HEK293 (cell line): Measurements from ENCODE around the gene TRIM44.

Experiments
- EGR2 ChIP-seq: fragments of 450-650 bp; formaldehyde crosslinking; IDR thresholded peaks from 2 replicates; pipeline ENCODE4 v1.5.1; 2016; ENCODE audit warnings: low read depth, missing biosample characterization, missing genetic modification characterization
- GLIS2 ChIP-seq: fragments of 450-650 bp; formaldehyde crosslinking; IDR thresholded peaks from 2 replicates; pipeline ENCODE4 v1.5.1; 2016; ENCODE audit warnings: missing biosample characterization, missing genetic modification characterization
- KLF1 ChIP-seq: fragments of 450-650 bp; formaldehyde crosslinking; IDR thresholded peaks from 2 replicates; pipeline ENCODE4 v1.5.1; 2016; ENCODE audit warnings: missing biosample characterization, missing genetic modification characterization
- KLF8 ChIP-seq: fragments of 450-650 bp; formaldehyde crosslinking; IDR thresholded peaks from 2 replicates; pipeline ENCODE4 v1.5.1; 2016; ENCODE audit warnings: missing biosample characterization, missing genetic modification characterization
- OVOL3 ChIP-seq: fragments of 450-650 bp; formaldehyde crosslinking; IDR thresholded peaks from 2 replicates; pipeline ENCODE4 v1.5.1; 2016; ENCODE audit warnings: missing biosample characterization, missing genetic modification characterization
- SP2 ChIP-seq: fragments of 450-650 bp; formaldehyde crosslinking; IDR thresholded peaks from 2 replicates; pipeline ENCODE4 v1.5.1; 2016; ENCODE audit warnings: missing biosample characterization, missing genetic modification characterization
- SP7 ChIP-seq: fragments of 450-650 bp; formaldehyde crosslinking; IDR thresholded peaks from 2 replicates; pipeline ENCODE4 v1.5.1; 2016; ENCODE audit warnings: missing biosample characterization, missing genetic modification characterization
- ZNF114 ChIP-seq: fragments of 450-650 bp; formaldehyde crosslinking; IDR thresholded peaks from 2 replicates; pipeline ENCODE4 v1.5.0; 2017; ENCODE audit warnings: missing biosample characterization, missing genetic modification characterization
- ZNF132 ChIP-seq: fragments of 450-650 bp; formaldehyde crosslinking; IDR thresholded peaks from 2 replicates; pipeline ENCODE4 v1.5.1; 2017; ENCODE audit warnings: missing biosample characterization, missing genetic modification characterization, borderline replicate concordance
- ZNF174 ChIP-seq: fragments of 450-650 bp; formaldehyde crosslinking; IDR thresholded peaks from 2 replicates; pipeline ENCODE4 v1.5.0; 2017; ENCODE audit warnings: missing biosample characterization, mild to moderate bottlenecking, missing genetic modification characterization
- ZNF202 ChIP-seq: fragments of 450-650 bp; formaldehyde crosslinking; IDR thresholded peaks from 2 replicates; pipeline ENCODE4 v1.5.1; 2016; ENCODE audit warnings: missing biosample characterization, missing genetic modification characterization, borderline replicate concordance
- ZNF24 ChIP-seq: fragments of 450-650 bp; formaldehyde crosslinking; IDR thresholded peaks from 2 replicates; pipeline ENCODE4 v1.5.1; 2016; ENCODE audit warnings: missing biosample characterization, missing genetic modification characterization
- ZNF416 ChIP-seq: fragments of 450-650 bp; formaldehyde crosslinking; IDR thresholded peaks from 2 replicates; pipeline ENCODE4 v1.5.1; 2016; ENCODE audit warnings: missing biosample characterization, missing genetic modification characterization
- ZNF510 ChIP-seq: fragments of 450-650 bp; formaldehyde crosslinking; IDR thresholded peaks from 2 replicates; pipeline ENCODE4 v1.5.1; 2018; ENCODE audit warnings: mild to moderate bottlenecking, missing genetic modification characterization, missing biosample characterization; ENCODE audit not compliant: insufficient replicate concordance
- ZNF529 ChIP-seq: fragments of 450-650 bp; formaldehyde crosslinking; IDR thresholded peaks from 2 replicates; pipeline ENCODE4 v1.5.1; 2017; ENCODE audit warnings: missing genetic modification characterization, missing biosample characterization; ENCODE audit not compliant: insufficient replicate concordance
- ZNF585B ChIP-seq: fragments of 450-650 bp; formaldehyde crosslinking; IDR thresholded peaks from 2 replicates; pipeline ENCODE4 v1.5.1; 2016; ENCODE audit warnings: missing biosample characterization, missing genetic modification characterization
- ZNF623 ChIP-seq: fragments of 450-650 bp; formaldehyde crosslinking; IDR thresholded peaks from 2 replicates; pipeline ENCODE4 v1.5.1; 2016; ENCODE audit warnings: missing biosample characterization, missing genetic modification characterization
- ZNF626 ChIP-seq: fragments of 450-650 bp; sonication (Bioruptor Pico); formaldehyde crosslinking; IDR thresholded peaks from 2 replicates; pipeline ENCODE4 v1.5.1; 2018; ENCODE audit warnings: missing biosample characterization, missing genetic modification characterization, inconsistent platforms
- ZNF629 ChIP-seq: fragments of 450-650 bp; formaldehyde crosslinking; IDR thresholded peaks from 2 replicates; pipeline ENCODE4 v1.5.1; 2017; ENCODE audit warnings: missing biosample characterization, missing genetic modification characterization
- ZNF791 ChIP-seq: fragments of 450-650 bp; formaldehyde crosslinking; IDR thresholded peaks from 2 replicates; pipeline ENCODE4 v1.5.1; 2016; ENCODE audit warnings: missing biosample characterization, missing genetic modification characterization
- ZNF792 ChIP-seq: fragments of 450-650 bp; formaldehyde crosslinking; IDR thresholded peaks from 2 replicates; pipeline ENCODE4 v1.5.1; 2016; ENCODE audit warnings: missing biosample characterization, missing genetic modification characterization
- ZNF843 ChIP-seq: fragments of 450-650 bp; formaldehyde crosslinking; IDR thresholded peaks from 2 replicates; pipeline ENCODE4 v1.5.1; 2016; ENCODE audit warnings: missing biosample characterization, missing genetic modification characterization
- ZSCAN16 ChIP-seq: fragments of 450-650 bp; formaldehyde crosslinking; IDR thresholded peaks from 2 replicates; pipeline ENCODE4 v1.5.1; 2016; ENCODE audit warnings: missing biosample characterization, missing genetic modification characterization
- TF ChIP-seq, protein P1 (sequence below): fragments of 450-650 bp; formaldehyde crosslinking; IDR thresholded peaks from 2 replicates; pipeline ENCODE4 v1.5.1; 2016; ENCODE audit warnings: missing biosample characterization, missing genetic modification characterization
- TF ChIP-seq, protein P2 (sequence below): fragments of 450-650 bp; formaldehyde crosslinking; IDR thresholded peaks from 2 replicates; pipeline ENCODE4 v1.5.1; 2017; ENCODE audit warnings: missing biosample characterization, missing genetic modification characterization
- TF ChIP-seq, protein P3 (sequence below): fragments of 450-650 bp; formaldehyde crosslinking; IDR thresholded peaks from 2 replicates; pipeline ENCODE4 v1.5.1; 2016; ENCODE audit warnings: missing biosample characterization, missing genetic modification characterization, low read depth
- TF ChIP-seq, protein P4 (sequence below): fragments of 450-650 bp; formaldehyde crosslinking; IDR thresholded peaks from 2 replicates; pipeline ENCODE4 v1.5.1; 2016; ENCODE audit warnings: missing biosample characterization, missing genetic modification characterization
- TF ChIP-seq, protein P5 (sequence below): fragments of 450-650 bp; formaldehyde crosslinking; IDR thresholded peaks from 2 replicates; pipeline ENCODE4 v1.5.1; 2017; ENCODE audit warnings: missing biosample characterization, missing genetic modification characterization

TRIM44 gene

DNA sequence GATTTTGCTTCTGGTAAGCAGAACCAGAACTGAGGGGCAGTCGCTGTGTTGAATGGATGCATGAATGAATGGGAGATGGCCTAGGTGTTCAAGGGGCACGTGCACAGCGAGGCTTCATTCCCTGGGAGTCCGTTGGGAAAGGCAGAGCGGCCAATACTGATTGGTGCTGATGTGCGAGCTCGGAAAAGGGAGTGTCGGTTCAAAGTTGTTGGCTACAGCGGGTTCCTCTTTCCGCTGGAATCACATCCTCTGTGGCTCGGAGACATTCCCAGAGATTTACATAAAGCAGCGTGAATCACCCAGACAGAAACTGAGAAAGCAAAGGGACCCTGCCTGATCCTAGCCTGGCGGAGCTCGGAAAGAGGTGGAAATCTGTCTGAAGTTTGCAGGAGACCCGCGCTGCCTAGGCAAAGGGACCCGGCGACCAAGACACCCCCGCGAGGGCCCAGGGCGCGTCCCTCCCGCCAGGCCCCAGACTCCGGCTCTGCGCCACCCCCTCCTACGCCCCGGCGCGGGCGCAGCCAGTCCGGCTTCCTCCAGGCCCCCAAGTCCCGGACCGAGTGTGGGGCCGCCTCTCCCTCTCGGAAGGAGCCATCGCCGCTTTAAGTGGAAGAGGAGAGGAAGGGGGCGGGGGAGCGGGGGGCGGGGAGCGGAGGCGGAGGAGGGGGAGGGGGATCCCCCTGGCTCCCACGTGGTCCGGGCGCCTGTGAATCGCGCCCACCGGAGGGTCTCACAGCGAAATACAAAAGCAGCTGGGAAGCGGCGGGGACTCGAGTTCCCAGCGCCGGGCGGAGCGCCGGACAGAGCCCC lies 44.7 kb upstream of the TRIM44 start, which contains the start of gene FJX1 (continued):
- TF ChIP-seq ZNF132 (no peak), ZNF529 (no peak), ZNF626 (tag by site-specific recombination) (no peak), ZNF416 (no peak), ZNF24 (tag by site-specific recombination) (no peak), ZNF510 (no peak), KLF1 (tag by site-specific recombination) (no peak), ZNF791 (tag by site-specific recombination) (no peak), ZNF843 (tag by site-specific recombination) (no peak), ZNF623 (tag by site-specific recombination) (no peak), SP7 (peak; percentile 56; the same call in 1 of the 2 replicates), OVOL3 (no peak), ZSCAN16 (tag by site-specific recombination) (no peak), SP2 (peak; percentile 61), ZNF202 (tag by site-specific recombination) (no peak), ZNF792 (no peak), ZNF114 (no peak), ZNF629 (tag by site-specific recombination) (peak; percentile 33), GLIS2 (tag by site-specific recombination) (peak; percentile 78), ZNF585B (tag by site-specific recombination) (no peak), ZNF174 (tag by site-specific recombination) (no peak), EGR2 (tag by site-specific recombination) (peak; percentile 38; the same call in 1 of the 2 replicates), KLF8 (tag by site-specific recombination) (no peak; the same call in 1 of the 2 replicates)
- TF ChIP-seq, protein P1, sequence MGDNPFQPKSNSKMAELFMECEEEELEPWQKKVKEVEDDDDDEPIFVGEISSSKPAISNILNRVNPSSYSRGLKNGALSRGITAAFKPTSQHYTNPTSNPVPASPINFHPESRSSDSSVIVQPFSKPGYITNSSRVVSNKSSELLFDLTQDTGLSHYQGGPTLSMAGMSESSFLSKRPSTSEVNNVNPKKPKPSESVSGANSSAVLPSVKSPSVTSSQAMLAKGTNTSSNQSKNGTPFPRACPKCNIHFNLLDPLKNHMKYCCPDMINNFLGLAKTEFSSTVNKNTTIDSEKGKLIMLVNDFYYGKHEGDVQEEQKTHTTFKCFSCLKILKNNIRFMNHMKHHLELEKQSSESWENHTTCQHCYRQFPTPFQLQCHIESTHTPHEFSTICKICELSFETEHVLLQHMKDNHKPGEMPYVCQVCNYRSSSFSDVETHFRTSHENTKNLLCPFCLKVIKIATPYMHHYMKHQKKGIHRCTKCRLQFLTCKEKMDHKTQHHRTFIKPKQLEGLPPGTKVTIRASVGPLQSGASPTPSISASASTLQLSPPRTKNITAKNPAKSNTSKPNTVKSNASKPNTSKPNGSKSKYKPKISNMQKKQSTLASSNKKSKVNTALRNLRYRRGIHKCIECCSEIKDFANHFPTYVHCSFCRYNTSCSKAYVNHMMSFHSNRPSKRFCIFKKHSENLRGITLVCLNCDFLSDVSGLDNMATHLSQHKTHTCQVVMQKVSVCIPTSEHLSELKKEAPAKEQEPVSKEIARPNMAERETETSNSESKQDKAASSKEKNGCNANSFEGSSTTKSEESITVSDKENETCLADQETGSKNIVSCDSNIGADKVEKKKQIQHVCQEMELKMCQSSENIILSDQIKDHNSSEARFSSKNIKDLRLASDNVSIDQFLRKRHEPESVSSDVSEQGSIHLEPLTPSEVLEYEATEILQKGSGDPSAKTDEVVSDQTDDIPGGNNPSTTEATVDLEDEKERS (tag by site-specific recombination) = no peak
- TF ChIP-seq, protein P2, sequence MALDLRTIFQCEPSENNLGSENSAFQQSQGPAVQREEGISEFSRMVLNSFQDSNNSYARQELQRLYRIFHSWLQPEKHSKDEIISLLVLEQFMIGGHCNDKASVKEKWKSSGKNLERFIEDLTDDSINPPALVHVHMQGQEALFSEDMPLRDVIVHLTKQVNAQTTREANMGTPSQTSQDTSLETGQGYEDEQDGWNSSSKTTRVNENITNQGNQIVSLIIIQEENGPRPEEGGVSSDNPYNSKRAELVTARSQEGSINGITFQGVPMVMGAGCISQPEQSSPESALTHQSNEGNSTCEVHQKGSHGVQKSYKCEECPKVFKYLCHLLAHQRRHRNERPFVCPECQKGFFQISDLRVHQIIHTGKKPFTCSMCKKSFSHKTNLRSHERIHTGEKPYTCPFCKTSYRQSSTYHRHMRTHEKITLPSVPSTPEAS (tag by site-specific recombination) = no peak
- TF ChIP-seq, protein P3, sequence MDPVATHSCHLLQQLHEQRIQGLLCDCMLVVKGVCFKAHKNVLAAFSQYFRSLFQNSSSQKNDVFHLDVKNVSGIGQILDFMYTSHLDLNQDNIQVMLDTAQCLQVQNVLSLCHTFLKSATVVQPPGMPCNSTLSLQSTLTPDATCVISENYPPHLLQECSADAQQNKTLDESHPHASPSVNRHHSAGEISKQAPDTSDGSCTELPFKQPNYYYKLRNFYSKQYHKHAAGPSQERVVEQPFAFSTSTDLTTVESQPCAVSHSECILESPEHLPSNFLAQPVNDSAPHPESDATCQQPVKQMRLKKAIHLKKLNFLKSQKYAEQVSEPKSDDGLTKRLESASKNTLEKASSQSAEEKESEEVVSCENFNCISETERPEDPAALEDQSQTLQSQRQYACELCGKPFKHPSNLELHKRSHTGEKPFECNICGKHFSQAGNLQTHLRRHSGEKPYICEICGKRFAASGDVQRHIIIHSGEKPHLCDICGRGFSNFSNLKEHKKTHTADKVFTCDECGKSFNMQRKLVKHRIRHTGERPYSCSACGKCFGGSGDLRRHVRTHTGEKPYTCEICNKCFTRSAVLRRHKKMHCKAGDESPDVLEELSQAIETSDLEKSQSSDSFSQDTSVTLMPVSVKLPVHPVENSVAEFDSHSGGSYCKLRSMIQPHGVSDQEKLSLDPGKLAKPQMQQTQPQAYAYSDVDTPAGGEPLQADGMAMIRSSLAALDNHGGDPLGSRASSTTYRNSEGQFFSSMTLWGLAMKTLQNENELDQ = no peak
- TF ChIP-seq, protein P4, sequence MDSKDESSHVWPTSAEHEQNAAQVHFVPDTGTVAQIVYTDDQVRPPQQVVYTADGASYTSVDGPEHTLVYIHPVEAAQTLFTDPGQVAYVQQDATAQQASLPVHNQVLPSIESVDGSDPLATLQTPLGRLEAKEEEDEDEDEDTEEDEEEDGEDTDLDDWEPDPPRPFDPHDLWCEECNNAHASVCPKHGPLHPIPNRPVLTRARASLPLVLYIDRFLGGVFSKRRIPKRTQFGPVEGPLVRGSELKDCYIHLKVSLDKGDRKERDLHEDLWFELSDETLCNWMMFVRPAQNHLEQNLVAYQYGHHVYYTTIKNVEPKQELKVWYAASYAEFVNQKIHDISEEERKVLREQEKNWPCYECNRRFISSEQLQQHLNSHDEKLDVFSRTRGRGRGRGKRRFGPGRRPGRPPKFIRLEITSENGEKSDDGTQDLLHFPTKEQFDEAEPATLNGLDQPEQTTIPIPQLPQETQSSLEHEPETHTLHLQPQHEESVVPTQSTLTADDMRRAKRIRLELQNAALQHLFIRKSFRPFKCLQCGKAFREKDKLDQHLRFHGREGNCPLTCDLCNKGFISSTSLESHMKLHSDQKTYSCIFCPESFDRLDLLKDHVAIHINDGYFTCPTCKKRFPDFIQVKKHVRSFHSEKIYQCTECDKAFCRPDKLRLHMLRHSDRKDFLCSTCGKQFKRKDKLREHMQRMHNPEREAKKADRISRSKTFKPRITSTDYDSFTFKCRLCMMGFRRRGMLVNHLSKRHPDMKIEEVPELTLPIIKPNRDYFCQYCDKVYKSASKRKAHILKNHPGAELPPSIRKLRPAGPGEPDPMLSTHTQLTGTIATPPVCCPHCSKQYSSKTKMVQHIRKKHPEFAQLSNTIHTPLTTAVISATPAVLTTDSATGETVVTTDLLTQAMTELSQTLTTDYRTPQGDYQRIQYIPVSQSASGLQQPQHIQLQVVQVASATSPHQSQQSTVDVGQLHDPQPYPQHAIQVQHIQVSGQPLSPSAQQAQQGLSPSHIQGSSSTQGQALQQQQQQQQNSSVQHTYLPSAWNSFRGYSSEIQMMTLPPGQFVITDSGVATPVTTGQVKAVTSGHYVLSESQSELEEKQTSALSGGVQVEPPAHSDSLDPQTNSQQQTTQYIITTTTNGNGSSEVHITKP (tag by site-specific recombination) = peak; percentile 64
- TF ChIP-seq, protein P5, sequence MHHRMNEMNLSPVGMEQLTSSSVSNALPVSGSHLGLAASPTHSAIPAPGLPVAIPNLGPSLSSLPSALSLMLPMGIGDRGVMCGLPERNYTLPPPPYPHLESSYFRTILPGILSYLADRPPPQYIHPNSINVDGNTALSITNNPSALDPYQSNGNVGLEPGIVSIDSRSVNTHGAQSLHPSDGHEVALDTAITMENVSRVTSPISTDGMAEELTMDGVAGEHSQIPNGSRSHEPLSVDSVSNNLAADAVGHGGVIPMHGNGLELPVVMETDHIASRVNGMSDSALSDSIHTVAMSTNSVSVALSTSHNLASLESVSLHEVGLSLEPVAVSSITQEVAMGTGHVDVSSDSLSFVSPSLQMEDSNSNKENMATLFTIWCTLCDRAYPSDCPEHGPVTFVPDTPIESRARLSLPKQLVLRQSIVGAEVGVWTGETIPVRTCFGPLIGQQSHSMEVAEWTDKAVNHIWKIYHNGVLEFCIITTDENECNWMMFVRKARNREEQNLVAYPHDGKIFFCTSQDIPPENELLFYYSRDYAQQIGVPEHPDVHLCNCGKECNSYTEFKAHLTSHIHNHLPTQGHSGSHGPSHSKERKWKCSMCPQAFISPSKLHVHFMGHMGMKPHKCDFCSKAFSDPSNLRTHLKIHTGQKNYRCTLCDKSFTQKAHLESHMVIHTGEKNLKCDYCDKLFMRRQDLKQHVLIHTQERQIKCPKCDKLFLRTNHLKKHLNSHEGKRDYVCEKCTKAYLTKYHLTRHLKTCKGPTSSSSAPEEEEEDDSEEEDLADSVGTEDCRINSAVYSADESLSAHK (tag by site-specific recombination) = no peak
